ENCODE measurements around the gene CAPZB.

The CAPZB gene

GRCh38 chr1:19324665-19324990 lies 160.7 kb downstream of the CAPZB start:
- no peak for DNase-seq

- DNase-seq, result no peak
These were observed 161.2 kb downstream of the CAPZB start for GRCh38 chr1:19323987-19324664.

GRCh38 chr1:19322481-19322880 lies 162.9 kb downstream of the CAPZB start:
- DNase-seq, result no peak

GRCh38 chr1:19321071-19321470 lies 164.3 kb downstream of the CAPZB start:
- no peak for DNase-seq

GRCh38 chr1:19319196-19319595 lies 166.1 kb downstream of the CAPZB start:
- no peak for DNase-seq

- no peak for DNase-seq
These were observed 168.0 kb downstream of the CAPZB start for GRCh38 chr1:19317126-19317910.

- DNase-seq, result peak in 1 of 2 donors; percentile 47
These were observed 169.8 kb downstream of the CAPZB start for GRCh38 chr1:19315378-19316198.

- no peak for DNase-seq
These were observed 171.1 kb downstream of the CAPZB start for GRCh38 chr1:19313961-19314882.

GRCh38 chr1:19313636-19313959 lies 171.7 kb downstream of the CAPZB start:
- no peak for DNase-seq

- DNase-seq, result peak in 1 of 2 donors; percentile 16
These were observed 172.3 kb downstream of the CAPZB start for GRCh38 chr1:19312782-19313635.

GRCh38 chr1:19311931-19312781 lies 173.2 kb downstream of the CAPZB start, which contains the start of the genes AKR7A2 and SLC66A1:
Gene AKR7A2 (minus strand): TSS chr1:19312144. CDS start chr1:19312124, 20 bp downstream.
Gene SLC66A1 (plus strand): TSS chr1:19312326. CDS start chr1:19317678, 5,352 bp downstream.
- peak; percentile 86 to 94 for DNase-seq

GRCh38 chr1:19311503-19311930 lies 173.8 kb downstream of the CAPZB start:
- DNase-seq, result no peak

GRCh38 chr1:19310720-19311502 lies 174.4 kb downstream of the CAPZB start:
- DNase-seq, result no peak

- DNase-seq, result no peak
These were observed 175.3 kb downstream of the CAPZB start for GRCh38 chr1:19310061-19310460.

- DNase-seq, result no peak
These were observed 176.1 kb downstream of the CAPZB start for GRCh38 chr1:19309123-19309813.

- DNase-seq, result no peak
These were observed 176.8 kb downstream of the CAPZB start for GRCh38 chr1:19308509-19308907.

GRCh38 chr1:19307794-19308508 lies 177.4 kb downstream of the CAPZB start:
- DNase-seq, result no peak

- DNase-seq, result no peak
These were observed 178.4 kb downstream of the CAPZB start for GRCh38 chr1:19306941-19307340.

Measured in CD4-positive, alpha-beta T cell treated with Interferon alpha-2 for 1 hour (primary cell).